ENCODE data around the gene IRF8. TPM values are rescaled to one million over a fixed set of nuclear protein-coding genes. Genes with fewer than 3 reads are reported as not detected.
"Not testable (repeated sequence)": the region's sequence is repeated elsewhere in the genome, so short reads cannot be mapped to it uniquely, and the experiment has no call there.

IRF8 gene
- total RNA-seq, 1 donor from 2014 or later = not detected

DNA sequence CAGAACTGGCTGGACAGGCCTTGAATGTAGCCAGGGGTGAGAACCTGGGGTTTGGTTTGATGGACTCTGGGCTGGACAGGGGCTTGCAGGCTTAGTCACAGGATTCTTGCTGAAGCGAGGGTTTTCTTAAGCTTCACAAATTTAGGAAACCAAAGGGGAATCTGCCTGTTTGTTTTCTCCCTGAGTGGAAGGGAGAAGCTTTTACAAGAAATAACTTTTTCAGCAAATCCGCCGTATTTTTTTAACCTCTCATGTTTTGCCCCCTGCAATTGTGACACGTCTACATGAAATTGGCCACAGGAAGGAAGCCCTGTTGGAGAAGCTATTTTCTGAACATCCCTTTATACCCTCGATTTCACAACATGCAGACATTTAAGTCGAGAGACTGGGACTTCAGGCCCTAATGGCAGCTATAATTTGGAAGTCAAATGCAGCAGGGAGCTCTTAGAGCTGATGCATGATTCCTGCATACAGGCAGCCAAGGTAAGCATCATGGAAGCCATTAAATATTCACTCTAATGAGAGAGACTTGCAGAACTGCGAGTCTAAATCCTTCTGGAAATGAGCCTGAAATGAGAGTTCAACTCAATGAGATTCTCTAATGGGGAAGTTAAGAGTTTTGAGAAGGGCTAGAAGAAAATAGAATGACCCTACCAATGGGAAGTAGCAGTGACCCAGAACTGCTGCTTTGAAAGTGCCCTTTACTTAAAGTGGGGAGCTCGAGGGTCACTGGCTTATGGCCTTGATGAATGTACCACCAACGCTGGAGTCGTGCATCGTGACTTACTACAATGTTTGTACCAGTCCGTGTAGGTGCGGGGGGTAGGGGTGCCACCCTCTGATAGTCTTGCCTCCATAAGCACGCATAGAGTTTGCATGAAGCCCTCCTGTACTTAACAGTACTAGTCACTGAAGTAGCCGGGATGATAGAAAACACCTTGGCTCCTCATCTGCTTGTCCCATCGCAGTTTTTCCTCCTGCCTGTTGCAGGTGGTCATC is 45.1 kb upstream of the IRF8 start:
- no peak overlapping the region for H3K4me3 Mint-ChIP-seq (ENCODE audit: unreplicated experiment)
- H3K27ac Mint-ChIP-seq (ENCODE audit: unreplicated experiment) = no peak overlapping the region

DNA sequence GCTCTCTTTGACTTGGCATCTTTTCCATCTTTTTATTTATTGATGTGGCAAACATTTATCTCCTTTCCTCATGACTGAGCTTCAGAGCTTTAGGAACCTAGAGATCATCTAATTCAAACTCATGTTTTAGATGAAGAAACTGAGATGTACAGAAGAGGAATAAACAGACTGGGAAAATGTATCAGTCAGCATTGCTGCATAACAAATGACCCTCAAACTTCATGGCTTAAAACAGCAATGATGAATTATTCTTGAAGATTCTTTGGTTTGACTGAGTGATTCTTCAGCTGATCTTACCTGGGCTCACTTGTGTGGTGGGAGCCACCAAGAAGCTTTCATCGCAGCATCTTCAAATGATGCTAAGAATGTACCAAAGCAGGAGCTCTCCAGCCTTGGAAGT is 44.0 kb upstream of the IRF8 start:
- DNase-seq (ENCODE audit: low spot score) = no peak
- H3K4me3 Mint-ChIP-seq (ENCODE audit: unreplicated experiment) = no peak overlapping the region
- no peaks in the 10 kb centered on the region for H3K9me3 Mint-ChIP-seq (ENCODE audit: low read depth)
- no peaks in the 10 kb centered on the region for H3K36me3 Mint-ChIP-seq (ENCODE audit: low read depth)
- no peak overlapping the region for H3K27ac Mint-ChIP-seq (ENCODE audit: unreplicated experiment)
- peaks cover 45% of the 10 kb centered on the region for H3K27me3 Mint-ChIP-seq (ENCODE audit: low read depth)
- H3K4me1 Mint-ChIP-seq (ENCODE audit: low read depth) = no peaks in the 10 kb centered on the region
- TF ChIP-seq, protein P1, sequence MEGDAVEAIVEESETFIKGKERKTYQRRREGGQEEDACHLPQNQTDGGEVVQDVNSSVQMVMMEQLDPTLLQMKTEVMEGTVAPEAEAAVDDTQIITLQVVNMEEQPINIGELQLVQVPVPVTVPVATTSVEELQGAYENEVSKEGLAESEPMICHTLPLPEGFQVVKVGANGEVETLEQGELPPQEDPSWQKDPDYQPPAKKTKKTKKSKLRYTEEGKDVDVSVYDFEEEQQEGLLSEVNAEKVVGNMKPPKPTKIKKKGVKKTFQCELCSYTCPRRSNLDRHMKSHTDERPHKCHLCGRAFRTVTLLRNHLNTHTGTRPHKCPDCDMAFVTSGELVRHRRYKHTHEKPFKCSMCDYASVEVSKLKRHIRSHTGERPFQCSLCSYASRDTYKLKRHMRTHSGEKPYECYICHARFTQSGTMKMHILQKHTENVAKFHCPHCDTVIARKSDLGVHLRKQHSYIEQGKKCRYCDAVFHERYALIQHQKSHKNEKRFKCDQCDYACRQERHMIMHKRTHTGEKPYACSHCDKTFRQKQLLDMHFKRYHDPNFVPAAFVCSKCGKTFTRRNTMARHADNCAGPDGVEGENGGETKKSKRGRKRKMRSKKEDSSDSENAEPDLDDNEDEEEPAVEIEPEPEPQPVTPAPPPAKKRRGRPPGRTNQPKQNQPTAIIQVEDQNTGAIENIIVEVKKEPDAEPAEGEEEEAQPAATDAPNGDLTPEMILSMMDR (IDR thresholded peaks at IDR 0.05) = no peak

More for the DNA sequence above, 45.1 kb upstream of the IRF8 start:
- TF ChIP-seq, protein P1 (IDR thresholded peaks at IDR 0.05) = no peak
- no peak for DNase-seq (ENCODE audit: low spot score)
- no peaks in the 10 kb centered on the region for H3K4me1 Mint-ChIP-seq (ENCODE audit: low read depth)
- no peaks in the 10 kb centered on the region for H3K9me3 Mint-ChIP-seq (ENCODE audit: low read depth)
- peaks cover 49% of the 10 kb centered on the region for H3K27me3 Mint-ChIP-seq (ENCODE audit: low read depth)
- H3K36me3 Mint-ChIP-seq (ENCODE audit: low read depth) = no peaks in the 10 kb centered on the region

DNA sequence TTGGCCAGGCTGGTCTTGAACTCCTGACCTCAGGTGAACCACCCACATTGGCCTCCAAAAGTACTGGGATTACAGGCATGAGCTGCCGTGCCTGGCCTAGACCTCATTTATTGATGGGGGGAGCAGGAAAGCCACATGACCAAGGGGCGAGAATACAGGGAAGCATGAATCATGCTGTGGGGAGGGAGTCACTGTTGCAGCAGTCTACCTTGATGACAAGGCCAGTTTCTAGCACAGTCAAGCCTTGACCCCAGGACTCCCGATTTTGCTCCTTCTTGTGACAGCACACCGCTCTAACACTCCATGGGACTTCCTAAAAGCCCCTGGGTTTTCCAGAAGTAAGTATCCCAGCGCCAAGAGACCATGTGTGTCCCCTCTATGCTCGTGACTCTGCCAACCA is 42.9 kb upstream of the IRF8 start:
- no peak overlapping the region for H3K4me3 Mint-ChIP-seq (ENCODE audit: unreplicated experiment)
- TF ChIP-seq, protein P1 (IDR thresholded peaks at IDR 0.05) = no peak
- H3K27me3 Mint-ChIP-seq (ENCODE audit: low read depth) = peaks cover 42% of the 10 kb centered on the region
- no peaks in the 10 kb centered on the region for H3K4me1 Mint-ChIP-seq (ENCODE audit: low read depth)
- no peak for DNase-seq (ENCODE audit: low spot score)
- H3K36me3 Mint-ChIP-seq (ENCODE audit: low read depth) = no peaks in the 10 kb centered on the region
- no peak overlapping the region for H3K27ac Mint-ChIP-seq (ENCODE audit: unreplicated experiment)
- no peaks in the 10 kb centered on the region for H3K9me3 Mint-ChIP-seq (ENCODE audit: low read depth)

DNA sequence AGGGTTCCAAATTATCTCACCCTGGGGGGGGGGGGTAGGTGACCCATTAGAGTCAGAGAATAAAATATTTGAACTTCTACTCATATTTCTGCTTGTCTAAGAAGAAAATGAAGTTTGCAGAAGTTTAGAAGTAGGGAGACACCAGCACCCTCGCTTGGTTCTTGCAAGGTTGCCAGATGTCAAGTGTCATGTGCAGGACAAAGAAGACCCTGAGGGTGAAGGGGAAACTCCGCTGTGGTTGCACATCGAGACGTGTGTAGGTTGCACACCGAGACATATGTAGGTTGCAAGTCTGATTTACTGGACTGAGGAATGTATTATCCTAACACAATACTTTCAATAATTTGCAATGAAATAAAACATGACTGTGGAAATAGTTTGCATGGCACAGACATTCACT is 42.4 kb upstream of the IRF8 start:
- TF ChIP-seq, protein P1 (IDR thresholded peaks at IDR 0.05) = no peak
- Mint-ChIP-seq H3K27ac (ENCODE audit: unreplicated experiment) (no peak overlapping the region), H3K27me3 (ENCODE audit: low read depth) (peaks cover 40% of the 10 kb centered on the region), H3K4me1 (ENCODE audit: low read depth) (no peaks in the 10 kb centered on the region), H3K36me3 (ENCODE audit: low read depth) (no peaks in the 10 kb centered on the region), H3K9me3 (ENCODE audit: low read depth) (no peaks in the 10 kb centered on the region), H3K4me3 (ENCODE audit: unreplicated experiment) (no peak overlapping the region)
- no peak for DNase-seq (ENCODE audit: low spot score)

DNA sequence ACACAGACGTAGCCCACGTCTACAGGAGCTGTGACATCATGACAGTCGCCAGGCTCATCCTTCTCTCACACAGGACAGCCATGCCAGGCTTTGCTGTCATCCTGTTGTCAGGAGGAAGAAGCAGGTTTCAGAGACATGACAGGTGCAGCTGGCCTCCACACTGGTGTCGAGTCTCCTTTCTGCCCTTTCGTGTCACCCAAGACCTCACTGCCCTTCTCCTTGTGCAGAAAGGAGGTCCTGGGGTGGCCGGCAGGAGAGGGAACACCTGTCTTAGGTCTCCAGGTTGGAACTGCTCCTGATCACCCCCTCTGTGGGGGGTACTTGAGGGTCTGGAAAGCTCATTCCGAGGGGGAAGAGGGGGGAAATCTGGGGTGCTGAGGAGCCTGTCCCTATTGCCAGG is 41.6 kb upstream of the IRF8 start:
- no peaks in the 10 kb centered on the region for H3K9me3 Mint-ChIP-seq (ENCODE audit: low read depth)
- H3K4me1 Mint-ChIP-seq (ENCODE audit: low read depth) = no peaks in the 10 kb centered on the region
- no peaks in the 10 kb centered on the region for H3K36me3 Mint-ChIP-seq (ENCODE audit: low read depth)
- peaks cover 39% of the 10 kb centered on the region for H3K27me3 Mint-ChIP-seq (ENCODE audit: low read depth)
- DNase-seq (ENCODE audit: low spot score) = no peak
- TF ChIP-seq, protein P1 (IDR thresholded peaks at IDR 0.05) = no peak
- no peak overlapping the region for H3K4me3 Mint-ChIP-seq (ENCODE audit: unreplicated experiment)
- H3K27ac Mint-ChIP-seq (ENCODE audit: unreplicated experiment) = no peak overlapping the region

DNA sequence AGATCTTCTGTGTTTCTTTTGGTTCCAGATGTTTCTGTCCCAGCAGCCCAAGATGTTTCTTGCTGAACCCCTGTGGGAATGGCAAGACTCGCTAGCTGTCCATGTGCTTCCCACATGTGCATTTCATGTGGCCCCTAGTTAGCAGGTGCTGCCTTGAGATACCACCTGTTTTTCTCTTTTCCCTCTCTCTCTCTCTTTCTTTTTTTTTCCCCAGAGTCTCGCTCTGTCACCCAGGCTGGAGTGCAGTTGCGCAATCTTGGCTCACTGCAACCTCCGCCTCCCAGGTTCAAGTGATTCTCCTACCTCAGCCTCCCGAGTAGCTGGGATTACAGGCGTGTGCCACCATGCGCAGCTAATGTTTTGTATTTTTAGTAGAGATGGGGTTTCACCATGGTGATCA is 40.4 kb upstream of the IRF8 start:
- H3K4me1 Mint-ChIP-seq (ENCODE audit: low read depth); H3K9me3 Mint-ChIP-seq (ENCODE audit: low read depth); H3K4me3 Mint-ChIP-seq (ENCODE audit: unreplicated experiment); H3K36me3 Mint-ChIP-seq (ENCODE audit: low read depth); DNase-seq (ENCODE audit: low spot score); H3K27ac Mint-ChIP-seq (ENCODE audit: unreplicated experiment): not testable (repeated sequence)
- H3K27me3 Mint-ChIP-seq (ENCODE audit: low read depth) = peaks cover 31% of the 10 kb centered on the region

All from chondrocyte (in vitro differentiated cells).